Pancreas (tissue), 10 donors: ENCODE measurements around the gene C14orf93. TPM values are rescaled to one million over a fixed set of nuclear protein-coding genes. Genes with fewer than 3 reads are reported as not detected.
"Not testable (repeated sequence)": the region's sequence is repeated elsewhere in the genome, so short reads cannot be mapped to it uniquely, and the experiment has no call there.

Source experiments
- ATAC-seq, 4 donors: fragments of 200-7000 bp; cut with Tn5 transposase; one replicate each; pipeline versions ENCODE4 v1.8.0 to v1.9.1; 2020; ENCODE audit warnings: mild to moderate bottlenecking in 4 of 4, moderate library complexity in 4 of 4
- DNase-seq, 6 donors: peaks; one replicate each; pipeline ENCODE4 v3.0.0-alpha.2; 2020
- FAIRE-seq: peaks from 2 replicates; lab custom pipeline; 2012; peaks lifted over from hg19 to GRCh38; lab: Jason Lieb, UNC
- H3K27ac ChIP-seq, 4 donors: fragments of 200-600 bp; sonication (generic); 1 replicate in 3 of 4; 2 replicates in 1 of 4; pipeline versions ENCODE4 v1.5.0 to v1.8.0; 2020
- H3K27me3 ChIP-seq, 4 donors: fragments of 200-600 bp; one replicate each; pipeline ENCODE4 v1.8.0; 2021
- H3K36me3 ChIP-seq, 3 donors: fragments of 200-600 bp; sonication (generic) in 1 of 3; one replicate each; pipeline versions ENCODE4 v1.5.0 to v1.8.0; 2020 to 2021
- H3K4me1 ChIP-seq, 3 donors: fragments of 200-600 bp; one replicate each; pipeline ENCODE4 v1.8.0; 2021
- H3K4me3 ChIP-seq, 4 donors: fragments of 200-600 bp; sonication (generic) in 2 of 4; one replicate each; pipeline versions ENCODE4 v1.5.0 to v1.8.0; 2020 to 2021
- H3K9me3 ChIP-seq, 4 donors: fragments of 200-600 bp; one replicate each; pipeline ENCODE4 v1.8.0; 2021
- WGBS, 2 donors: extraction: QIAGEN DNeasy Blood & Tissue Kit; methylation state at CpG; one replicate each; pipeline ENCODE4 v1.1.7; 2013; 5-methylcytosine and 5-hydroxymethylcytosine counted together
- intact Hi-C, 3 donors: fragments of 100-400 bp; cut with DNase I; formaldehyde crosslinking; loops; one replicate each; pipeline versions ENCODE4 v1.11.1 to v1.14.2; 2022
- polyA plus RNA-seq, 2 donors: library from polyadenylated mRNA; stranded (reverse); fragments of 200-250 nt; gene quantifications; one replicate each; pipeline ENCODE4 v1.2.3, GENCODE V29; 2013
- total RNA-seq, 6 donors: library from RNA; stranded (reverse); fragmentation: NEBNext Ultra II Directional in 4 of 6; extraction: Animal tissue kit (Norgen Biotek cat#: 25700) in 4 of 6; gene quantifications; one replicate each; pipeline versions ENCODE4 v1.2.1 to v1.2.4, GENCODE V29; 2021 to 2023
- TF ChIP-seq, protein P1 (sequence below), 4 donors: fragments of 200-600 bp; sonication (generic) in 3 of 4; IDR thresholded peaks; one replicate each; pipeline versions ENCODE4 v1.5.0 to v1.8.0; 2021; ENCODE audit warnings: antibody characterized with exemption in 4 of 4
- donor health status: healthy with polysubstance abuse.
- donor health status: DM: no; HTN: no; CAD: no; lungs with moderate emphysema.
- donor health status: DM: no; HTN: no; CAD: no.
- donor health status: control.
- donor health status: control.
- donor health status: Bipolar disorder and iron deficiency.
- donor health status: DM: yes; HTN: yes; CAD: no.
- donor health status: DM: no; HTN: no; CAD: no.
- donor health status: DM: no; HTN: no; CAD: no.
- donor health status: DM: yes; HTN: yes; CAD: no.

C14orf93 gene
- total and polyA plus RNA-seq, 8 donors: 4.3 to 11.3 (median 6.5) TPM

DNA sequence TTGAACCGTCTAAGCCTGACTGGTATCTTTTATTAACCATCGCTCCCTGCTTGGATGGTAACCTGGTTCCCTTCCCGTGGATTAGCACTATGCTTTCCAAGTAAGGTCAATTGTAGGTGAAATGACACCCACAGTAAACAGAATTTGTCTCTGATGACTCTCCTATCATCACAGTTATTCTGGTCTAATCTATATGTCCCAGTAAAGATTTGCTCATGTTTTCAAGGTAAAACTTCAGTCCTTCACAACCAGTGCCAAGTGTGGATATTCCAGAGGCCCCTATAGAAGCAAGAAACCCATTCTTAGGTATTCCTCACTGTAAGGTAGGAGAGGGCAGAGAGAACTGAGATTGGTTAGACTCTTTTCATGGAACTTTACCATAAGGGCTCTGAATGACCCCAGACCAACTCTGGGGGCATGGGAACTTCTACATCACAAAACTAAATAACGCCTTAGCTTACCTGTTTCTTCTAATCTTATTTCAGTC is 43.1 kb downstream of the C14orf93 start:
- ATAC-seq (no peak), DNase-seq (no peak), FAIRE-seq (no peak)
- Histone ChIP-seq H3K36me3 (no peaks in the 10 kb centered on the region), H3K9me3 (no peaks in the 10 kb centered on the region), H3K4me1 (no peaks in the 10 kb centered on the region), H3K27ac (no peak overlapping the region), H3K27me3 (no peaks in the 10 kb centered on the region), H3K4me3 (no peak overlapping the region)
- TF ChIP-seq, protein P1, sequence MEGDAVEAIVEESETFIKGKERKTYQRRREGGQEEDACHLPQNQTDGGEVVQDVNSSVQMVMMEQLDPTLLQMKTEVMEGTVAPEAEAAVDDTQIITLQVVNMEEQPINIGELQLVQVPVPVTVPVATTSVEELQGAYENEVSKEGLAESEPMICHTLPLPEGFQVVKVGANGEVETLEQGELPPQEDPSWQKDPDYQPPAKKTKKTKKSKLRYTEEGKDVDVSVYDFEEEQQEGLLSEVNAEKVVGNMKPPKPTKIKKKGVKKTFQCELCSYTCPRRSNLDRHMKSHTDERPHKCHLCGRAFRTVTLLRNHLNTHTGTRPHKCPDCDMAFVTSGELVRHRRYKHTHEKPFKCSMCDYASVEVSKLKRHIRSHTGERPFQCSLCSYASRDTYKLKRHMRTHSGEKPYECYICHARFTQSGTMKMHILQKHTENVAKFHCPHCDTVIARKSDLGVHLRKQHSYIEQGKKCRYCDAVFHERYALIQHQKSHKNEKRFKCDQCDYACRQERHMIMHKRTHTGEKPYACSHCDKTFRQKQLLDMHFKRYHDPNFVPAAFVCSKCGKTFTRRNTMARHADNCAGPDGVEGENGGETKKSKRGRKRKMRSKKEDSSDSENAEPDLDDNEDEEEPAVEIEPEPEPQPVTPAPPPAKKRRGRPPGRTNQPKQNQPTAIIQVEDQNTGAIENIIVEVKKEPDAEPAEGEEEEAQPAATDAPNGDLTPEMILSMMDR (IDR thresholded peaks at IDR 0.05): no peak
- WGBS, 2 donors: 50 to 53% methylated on average over 4 of the region's 4 CpGs
- intact Hi-C loops: no loop called here

DNA sequence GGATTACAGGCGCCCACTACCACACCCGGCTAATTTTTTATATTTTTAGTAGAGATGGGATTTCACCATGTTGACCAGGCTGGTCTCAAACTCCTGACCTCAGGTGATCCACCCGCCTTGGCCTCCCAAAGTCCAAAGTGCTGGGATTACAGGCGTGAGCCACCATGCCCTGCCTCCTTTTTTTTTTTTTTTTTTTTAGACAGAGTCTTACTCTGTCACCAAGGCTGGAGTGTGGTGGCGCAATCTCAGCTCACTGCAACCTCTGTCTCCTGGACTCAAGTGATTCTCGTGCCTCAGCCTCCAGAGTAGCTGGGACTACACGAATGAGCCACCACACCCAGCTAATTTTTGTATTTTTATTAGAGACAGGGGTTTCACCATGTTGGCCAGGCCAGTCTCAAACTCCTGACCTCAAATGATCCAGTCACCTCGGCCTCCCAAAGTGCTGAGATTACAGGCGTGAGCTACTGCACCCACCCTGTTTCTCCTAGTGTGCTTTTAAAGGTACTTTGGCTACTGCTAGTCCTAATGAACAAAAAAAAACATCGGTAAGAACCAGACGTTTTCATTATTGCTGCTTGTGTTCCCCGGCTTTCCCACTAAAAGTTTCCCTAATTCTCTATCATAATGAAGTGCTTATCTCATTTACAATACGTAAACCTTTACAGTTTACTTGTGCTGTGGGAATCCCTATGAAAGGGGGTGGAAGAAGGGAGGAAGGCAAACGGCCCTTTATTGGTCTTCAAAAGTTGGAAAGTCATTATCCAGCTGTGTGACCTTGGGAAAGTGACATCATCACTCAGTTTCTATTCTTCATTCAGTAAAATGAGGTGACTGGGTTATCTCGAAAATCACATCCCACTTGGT is 43.8 kb downstream of the C14orf93 start:
- H3K27me3 ChIP-seq, H3K4me1 ChIP-seq, H3K27ac ChIP-seq, ATAC-seq, H3K9me3 ChIP-seq, FAIRE-seq, H3K4me3 ChIP-seq, DNase-seq, intact Hi-C loops, H3K36me3 ChIP-seq: not testable (repeated sequence)
- 55 to 67% methylated on average over 15 of the region's 15 CpGs for WGBS, 2 donors

DNA sequence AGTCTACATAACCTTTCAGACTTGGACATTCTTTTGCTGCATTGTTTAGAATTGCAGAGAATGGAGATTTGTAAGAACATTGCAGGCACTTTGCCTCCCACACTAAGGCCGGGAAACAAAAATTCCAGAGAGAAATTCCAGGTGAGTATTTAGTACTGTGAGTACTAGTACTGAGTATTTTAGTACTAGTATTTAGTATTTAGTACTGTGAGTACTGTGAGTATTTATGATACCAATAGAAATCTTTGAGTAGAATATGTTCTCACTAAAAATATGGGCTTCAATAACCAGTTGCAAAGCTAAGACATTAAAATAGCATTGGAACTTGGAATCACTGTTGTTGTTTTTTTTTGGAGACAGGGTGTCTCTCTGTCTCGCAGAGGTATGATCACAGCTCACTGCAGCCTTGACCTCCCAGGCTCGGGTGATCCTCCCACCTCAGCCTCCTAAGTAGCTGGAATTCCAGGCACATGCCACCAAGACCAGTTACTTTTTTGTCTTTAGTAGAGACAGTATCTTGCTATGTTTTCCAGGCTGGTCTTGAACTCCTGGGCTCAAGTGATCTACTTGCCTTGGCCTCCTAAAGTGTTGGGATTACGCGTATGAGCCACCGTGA is 47.8 kb downstream of the C14orf93 start:
- H3K4me1 ChIP-seq: no peaks in the 10 kb centered on the region
- FAIRE-seq (no peak), DNase-seq (no peak), ATAC-seq (no peak)
- TF ChIP-seq, protein P1 (IDR thresholded peaks at IDR 0.05): no peak
- no peaks in the 10 kb centered on the region for H3K9me3 ChIP-seq
- 87 to 90% methylated on average over 6 of the region's 6 CpGs for WGBS, 2 donors
- no peaks in the 10 kb centered on the region for H3K27me3 ChIP-seq
- intact Hi-C loops: no loop called here
- H3K27ac ChIP-seq: no peak overlapping the region
- H3K36me3 ChIP-seq: no peaks in the 10 kb centered on the region
- no peak overlapping the region for H3K4me3 ChIP-seq

DNA sequence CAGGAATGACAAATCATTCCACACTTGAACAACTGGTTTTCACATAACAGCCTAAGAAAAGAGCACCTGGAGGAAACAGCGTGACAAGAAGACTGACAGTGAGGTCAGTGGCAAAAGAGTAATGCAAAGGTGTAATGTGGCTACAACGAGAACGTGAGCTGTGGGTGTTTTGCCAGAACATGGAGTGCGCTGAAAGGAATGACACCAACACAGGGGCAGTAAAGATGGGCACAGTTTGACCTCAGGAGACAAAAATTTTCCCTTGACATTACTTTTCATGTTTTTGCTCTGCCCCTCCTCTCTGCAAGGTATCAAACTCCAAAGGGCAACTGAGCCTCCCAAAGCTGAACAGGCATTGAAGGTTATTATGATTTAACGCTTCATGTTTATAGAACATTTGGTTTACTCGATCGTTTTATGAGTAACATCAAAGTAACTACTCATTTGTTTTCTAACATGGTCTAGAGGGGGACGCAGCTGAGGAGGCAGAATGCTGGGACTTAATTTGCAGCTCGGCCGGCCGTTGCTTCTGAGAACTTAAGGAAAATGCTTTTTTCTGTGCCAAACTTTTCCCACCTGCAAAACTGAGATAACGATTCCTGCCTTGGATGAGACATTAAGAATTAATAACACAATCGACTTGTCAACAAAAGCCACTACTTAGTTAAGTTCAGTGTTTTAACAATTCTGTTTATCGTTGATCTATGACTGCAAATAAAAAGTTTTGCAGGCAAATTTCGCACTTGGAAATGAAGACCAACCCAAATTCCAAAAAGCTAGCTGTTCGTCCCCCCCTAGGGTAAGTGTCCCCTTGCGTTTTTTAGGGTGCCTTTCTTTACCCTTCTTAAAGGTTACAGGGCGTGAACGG is 54.0 kb downstream of the C14orf93 start:
- TF ChIP-seq, protein P1 (IDR thresholded peaks at IDR 0.05): no peak
- H3K36me3 ChIP-seq: peaks cover 0 to 17% (median 0%) of the 10 kb centered on the region in 3 donors
- H3K27ac ChIP-seq: peak overlapping the region; percentile 66 to 93 (median 86)
- FAIRE-seq (no peak), ATAC-seq (no peak), DNase-seq (no peak)
- peak overlapping the region; percentile 45 to 62 (median 60) for H3K4me3 ChIP-seq
- peaks cover 0 to 10% (median 3%) of the 10 kb centered on the region in 3 donors for H3K4me1 ChIP-seq
- 11 to 12% methylated on average over 19 of the region's 19 CpGs for WGBS, 2 donors
- H3K27me3 ChIP-seq: no peaks in the 10 kb centered on the region
- no peaks in the 10 kb centered on the region for H3K9me3 ChIP-seq
- intact Hi-C loops: no loop called here

DNA sequence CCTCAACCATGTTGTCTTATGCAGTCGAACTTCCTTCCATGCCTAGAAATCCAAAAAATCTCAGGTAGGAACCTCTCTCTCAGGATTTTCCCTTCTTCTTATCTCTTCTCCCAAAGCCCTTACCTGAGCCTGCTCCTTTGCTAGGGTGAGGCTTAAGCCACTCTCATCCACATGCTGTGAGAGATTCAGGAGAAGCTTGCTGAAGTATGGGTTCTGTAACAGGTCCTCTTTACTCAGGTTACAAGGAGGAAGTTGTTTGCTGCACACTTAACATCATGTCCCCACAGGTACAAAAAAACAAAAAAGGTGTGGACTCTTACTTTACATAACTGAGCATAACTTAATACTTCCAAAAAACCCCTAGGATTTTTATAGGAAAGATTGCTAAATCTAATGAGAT is 57.5 kb downstream of the C14orf93 start:
- DNase-seq (no peak), ATAC-seq (no peak), FAIRE-seq (no peak)
- no peaks in the 10 kb centered on the region for H3K9me3 ChIP-seq
- whole genome bisulfite sequencing, 2 donors: 87 to 95% methylated on average over 1 of the region's 1 CpG
- H3K4me3 ChIP-seq: no peak overlapping the region
- TF ChIP-seq, protein P1 (IDR thresholded peaks at IDR 0.05): no peak
- no peak overlapping the region for H3K27ac ChIP-seq
- no peaks in the 10 kb centered on the region for H3K27me3 ChIP-seq
- intact Hi-C loops: no loop called here
- H3K4me1 ChIP-seq: peaks cover 0 to 10% (median 3%) of the 10 kb centered on the region in 3 donors
- H3K36me3 ChIP-seq: peaks cover 0 to 27% (median 0%) of the 10 kb centered on the region in 3 donors

DNA sequence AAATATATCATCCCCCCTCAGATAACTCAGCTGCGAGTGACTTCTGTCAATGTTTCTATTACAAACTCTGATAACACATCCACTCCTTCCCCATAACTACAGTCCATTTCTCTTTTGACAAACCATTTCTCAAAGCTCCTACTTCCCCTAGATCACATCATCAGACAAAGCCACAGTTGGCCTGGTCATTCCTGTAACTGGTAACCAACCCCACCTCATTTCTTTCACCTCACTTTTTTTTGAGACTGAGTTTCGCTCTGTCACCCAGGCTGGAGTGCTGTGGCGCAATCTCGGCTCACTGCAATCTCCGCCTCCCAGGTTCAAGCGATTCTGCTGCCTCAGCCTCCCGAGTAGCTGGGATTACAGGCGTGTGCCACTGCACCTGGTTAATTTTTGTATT is 58.1 kb downstream of the C14orf93 start:
- H3K4me3 ChIP-seq, H3K9me3 ChIP-seq, FAIRE-seq, ATAC-seq, H3K27me3 ChIP-seq, DNase-seq, intact Hi-C loops, H3K27ac ChIP-seq: not testable (repeated sequence)
- Histone ChIP-seq H3K4me1 (peaks cover 0 to 10% (median 3%) of the 10 kb centered on the region in 3 donors), H3K36me3 (peaks cover 0 to 31% (median 0%) of the 10 kb centered on the region in 3 donors)
- 91 to 92% methylated on average over 8 of the region's 8 CpGs for WGBS, 2 donors
